NCI-H2029 treated with DMSO at 0.1 percent for 48 hours (cell line): ENCODE results near the gene C2orf92.

Experiments
- DNase-seq: peaks from one replicate; lab custom pipeline; 2025; lab: John Stamatoyannopoulos, UW

C2orf92 gene

DNA sequence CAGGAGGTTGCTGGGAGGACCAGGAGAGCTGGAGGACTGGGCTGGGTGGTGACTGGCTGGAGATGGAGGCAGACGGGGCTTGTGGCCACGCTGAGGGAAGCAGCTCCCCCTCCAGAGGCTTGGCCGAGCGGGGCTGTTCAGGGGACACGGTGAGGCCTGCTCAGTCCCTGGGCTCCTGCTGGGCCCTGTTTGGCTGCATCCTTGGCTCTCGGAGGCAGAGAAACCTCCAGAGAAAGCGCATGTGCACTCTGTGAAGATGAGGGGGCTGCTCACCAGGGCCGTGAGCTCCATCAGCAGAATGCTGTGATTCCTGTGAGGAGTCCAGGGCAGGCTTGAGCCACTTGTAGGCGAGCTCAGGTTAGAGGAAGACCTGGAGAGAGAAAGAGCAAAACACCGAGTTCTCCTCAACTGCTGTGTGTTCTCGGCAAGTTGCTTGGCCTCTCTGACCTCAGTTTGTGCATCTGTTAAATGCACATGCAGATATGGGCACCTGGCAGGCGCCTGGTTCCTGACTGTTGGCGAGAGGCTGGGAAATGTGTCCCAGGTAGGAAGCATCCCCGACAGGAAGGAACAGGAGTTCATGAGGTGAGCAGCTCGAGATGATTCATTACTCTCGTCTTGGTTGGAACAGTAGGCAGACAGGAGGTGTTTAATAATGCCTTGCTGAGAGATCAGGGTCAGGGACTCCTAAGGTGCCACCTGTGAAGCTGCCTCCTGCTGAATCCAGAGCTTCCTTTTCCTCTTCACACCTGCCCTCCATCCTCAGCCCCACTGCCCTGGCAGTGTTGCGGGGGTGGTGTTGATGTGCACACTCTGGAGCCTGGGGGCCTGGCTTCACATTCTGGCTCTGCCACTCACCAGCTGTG is 44.8 kb downstream of the C2orf92 start:
- DNase-seq: no peak

DNA sequence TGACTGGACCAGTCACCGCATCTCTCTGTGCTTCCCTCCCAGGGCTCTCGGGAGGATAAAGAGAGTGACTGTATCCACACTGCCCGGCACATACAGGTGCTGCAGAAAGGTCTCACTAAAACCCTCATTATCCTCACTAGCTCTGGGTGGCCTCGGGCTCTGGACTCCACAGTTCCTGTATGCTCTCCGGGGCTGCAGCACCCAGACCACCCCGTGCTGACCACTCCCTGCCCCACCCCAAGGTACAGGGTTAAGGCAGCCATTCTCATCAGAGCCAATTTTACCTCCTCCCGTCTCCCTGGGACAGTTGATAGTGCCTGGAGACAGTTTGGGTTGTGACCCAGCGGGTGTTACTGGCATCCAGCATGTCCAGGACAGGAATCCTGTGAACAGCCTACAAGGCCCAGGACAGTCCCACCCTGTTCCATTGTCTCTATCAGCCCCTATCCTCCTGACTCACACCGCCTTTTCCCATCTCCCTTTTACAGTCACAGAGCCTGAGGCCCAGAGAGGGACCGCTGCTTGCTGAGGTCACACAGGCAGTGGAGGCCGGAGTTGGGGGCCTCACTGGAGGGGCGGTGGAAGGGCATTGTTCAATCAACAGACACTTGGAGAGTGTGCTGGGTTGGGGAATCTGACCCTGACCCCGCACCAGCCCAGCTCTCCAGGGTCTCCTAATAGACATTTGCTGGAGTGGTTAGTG is 45.6 kb downstream of the C2orf92 start:
- no peak for DNase-seq

DNA sequence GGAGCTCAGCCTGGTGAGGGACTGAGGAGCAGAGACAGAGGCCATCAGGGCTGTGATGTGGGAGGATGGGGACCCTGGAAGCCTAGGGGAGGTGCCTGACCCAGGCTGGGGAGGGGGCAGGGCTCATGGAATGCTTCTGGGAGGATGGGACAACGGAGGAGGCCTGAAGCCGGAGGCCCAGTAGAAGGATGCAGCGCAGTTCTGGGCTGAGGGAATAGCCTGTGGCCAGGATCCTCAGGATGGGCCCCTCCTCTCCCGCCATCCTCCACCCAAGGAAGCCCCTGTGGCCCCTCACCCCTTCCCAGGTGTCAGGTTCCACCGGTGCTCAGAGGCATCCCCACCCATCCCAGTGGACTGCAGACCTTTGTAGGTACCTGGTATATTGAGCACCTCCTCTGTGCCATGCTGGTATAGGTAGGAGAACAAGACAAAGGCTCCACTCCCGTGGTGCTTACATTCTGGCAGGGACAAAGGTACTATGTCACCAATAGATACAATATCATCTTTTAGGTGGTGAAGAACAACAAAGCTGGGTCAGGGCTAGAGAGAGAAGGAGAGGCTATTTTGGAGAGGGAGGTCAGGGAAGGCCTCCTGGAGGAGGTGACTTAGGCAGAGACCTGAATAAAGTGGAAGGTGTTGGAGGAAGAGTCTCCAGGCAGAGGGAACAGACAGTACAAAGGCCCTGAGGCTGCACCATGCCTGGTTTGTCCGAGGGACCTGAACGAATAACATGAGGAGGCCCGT is 46.6 kb downstream of the C2orf92 start:
- no peak for DNase-seq

DNA sequence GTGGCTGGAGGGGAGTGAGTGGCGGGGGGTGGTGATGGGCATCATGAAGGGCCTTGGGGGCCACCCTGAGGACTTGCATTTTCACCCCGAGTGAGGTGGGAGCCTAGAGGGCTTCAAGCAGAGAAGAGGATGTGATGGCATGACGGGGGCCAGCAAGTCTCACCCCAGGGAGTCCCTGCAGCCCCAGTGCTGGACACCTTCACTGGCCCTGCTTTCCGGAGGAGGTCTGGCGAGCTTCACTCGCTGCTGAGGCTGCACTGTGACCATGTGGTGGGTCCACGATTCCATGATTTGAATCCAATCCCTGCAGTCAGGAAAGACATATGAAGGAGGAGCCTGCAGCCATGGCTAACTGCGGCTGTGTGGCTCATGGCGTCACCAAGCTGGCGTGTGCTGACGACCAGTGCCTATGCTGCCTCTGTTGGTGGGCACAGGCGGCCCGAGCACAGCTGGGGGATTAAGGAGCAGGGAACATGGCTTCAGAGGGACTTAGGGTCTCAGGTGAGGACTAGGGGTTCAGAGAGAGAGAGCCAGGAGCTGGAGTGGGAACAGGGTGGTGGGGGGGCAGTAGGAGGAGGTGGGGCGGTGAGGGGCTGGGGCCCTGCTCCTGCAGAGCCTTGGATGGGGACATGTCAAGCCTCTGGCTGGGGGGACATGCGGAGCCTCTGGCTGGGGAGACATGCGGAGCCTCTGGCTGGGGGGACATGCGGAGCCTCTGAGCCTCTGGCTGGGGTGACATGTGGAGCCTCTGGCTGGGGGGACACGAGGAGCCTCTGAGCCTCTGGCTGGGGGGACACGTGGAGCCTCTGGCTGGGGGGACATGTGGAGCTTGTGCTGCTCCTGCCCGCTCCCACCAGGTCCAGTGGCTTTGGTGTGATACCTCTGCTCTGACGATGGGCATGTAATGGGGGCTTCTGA is 47.4 kb downstream of the C2orf92 start:
- DNase-seq: no peak

DNA sequence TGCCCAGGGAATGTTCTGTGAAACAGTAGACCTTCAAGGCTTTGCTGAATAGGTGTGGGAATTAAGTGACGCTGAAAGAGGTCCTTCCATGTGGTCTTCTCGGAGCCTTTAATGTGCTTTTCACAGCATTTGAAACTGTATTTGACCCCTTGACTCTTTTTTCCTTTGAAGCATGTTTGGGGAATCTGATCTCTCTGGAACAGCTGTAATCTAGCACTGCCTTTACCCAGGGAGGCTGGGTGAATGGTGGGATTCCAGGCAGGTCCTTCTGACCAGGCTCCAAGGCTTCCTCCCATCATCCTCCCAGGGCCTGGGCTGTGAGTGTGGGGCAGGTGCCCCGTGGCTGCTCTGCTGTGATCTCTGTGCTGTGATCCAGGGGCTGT is 48.1 kb downstream of the C2orf92 start:
- no peak for DNase-seq

DNA sequence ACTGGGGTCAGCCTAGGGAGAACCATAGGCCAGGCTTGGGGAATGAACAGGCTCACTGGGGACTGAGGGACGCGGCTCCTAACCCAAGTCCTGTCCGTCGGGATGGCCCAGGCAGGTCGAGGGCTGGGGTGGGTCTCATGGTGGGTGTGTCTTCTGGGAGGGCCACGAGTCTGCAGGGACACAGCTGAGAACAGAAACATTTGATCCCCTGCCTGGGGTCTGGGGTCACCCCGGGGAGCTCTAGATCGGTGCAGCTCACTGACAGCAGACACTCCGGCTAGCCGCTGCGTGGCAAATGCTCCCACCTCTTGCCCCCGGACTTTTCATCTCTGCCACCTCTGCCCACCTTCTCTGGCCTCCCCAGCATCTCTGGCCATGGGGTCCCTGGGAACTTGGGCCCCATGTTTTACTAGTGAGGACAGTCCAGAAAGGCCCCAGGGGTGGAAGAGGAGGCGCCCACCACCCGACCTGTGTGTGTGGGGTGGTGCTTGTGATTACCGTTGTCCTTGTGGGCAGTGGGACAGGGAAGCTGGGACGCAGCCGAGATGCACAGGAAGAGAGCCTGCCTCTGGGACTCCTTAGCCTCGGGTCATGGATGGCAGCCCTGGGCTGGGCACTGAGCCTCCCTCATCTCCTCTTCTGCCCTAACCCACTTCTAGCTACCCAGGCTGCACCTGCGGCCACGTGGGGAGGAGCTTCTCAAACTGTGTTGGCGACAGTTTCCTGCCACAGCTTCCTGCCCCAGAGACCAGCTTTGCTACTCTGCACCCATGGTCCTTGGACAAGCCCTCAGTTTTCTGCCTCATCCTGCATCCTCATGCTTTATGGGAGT is 48.8 kb downstream of the C2orf92 start:
- no peak for DNase-seq

- DNase-seq: no peak
These were observed 49.4 kb downstream of the C2orf92 start for GRCh38 chr2:97718942-97719341.

- DNase-seq: no peak
These were observed 50.0 kb downstream of the C2orf92 start for GRCh38 chr2:97719362-97720155.

- DNase-seq: no peak
These were observed 51.2 kb downstream of the C2orf92 start for GRCh38 chr2:97720746-97721145.

DNA sequence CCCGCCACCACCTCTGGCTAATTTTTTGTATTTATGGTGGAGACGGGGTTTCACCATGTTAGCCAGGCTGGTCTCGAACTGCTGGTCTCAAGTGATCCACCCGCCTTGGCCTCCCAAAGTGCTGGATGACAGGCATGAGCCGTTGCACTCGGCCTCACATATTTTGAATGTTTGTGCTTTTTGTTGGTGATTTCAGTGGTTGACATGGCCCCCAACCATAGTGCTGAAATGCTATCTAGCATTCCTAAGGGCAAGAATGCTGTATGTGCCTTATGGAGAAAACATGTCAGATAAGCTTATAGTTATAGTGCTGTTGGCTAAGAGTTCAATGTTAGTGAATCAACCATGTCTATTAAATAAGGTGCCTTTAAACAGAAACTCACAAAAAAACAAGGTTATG is 52.7 kb downstream of the C2orf92 start:
- no peak for DNase-seq

GRCh38 chr2:97723156-97724072 is 53.9 kb downstream of the C2orf92 start:
- DNase-seq: no peak

DNA sequence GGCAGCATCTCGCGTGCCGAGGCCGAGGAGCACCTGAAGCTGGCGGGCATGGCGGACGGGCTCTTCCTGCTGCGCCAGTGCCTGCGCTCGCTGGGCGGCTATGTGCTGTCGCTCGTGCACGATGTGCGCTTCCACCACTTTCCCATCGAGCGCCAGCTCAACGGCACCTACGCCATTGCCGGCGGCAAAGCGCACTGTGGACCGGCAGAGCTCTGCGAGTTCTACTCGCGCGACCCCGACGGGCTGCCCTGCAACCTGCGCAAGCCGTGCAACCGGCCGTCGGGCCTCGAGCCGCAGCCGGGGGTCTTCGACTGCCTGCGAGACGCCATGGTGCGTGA is 54.5 kb downstream of the C2orf92 start:
- no peak for DNase-seq

- DNase-seq: no peak
These were observed 55.0 kb downstream of the C2orf92 start for GRCh38 chr2:97724501-97724900.

- DNase-seq: no peak
These were observed 55.6 kb downstream of the C2orf92 start for GRCh38 chr2:97724946-97725688.

DNA sequence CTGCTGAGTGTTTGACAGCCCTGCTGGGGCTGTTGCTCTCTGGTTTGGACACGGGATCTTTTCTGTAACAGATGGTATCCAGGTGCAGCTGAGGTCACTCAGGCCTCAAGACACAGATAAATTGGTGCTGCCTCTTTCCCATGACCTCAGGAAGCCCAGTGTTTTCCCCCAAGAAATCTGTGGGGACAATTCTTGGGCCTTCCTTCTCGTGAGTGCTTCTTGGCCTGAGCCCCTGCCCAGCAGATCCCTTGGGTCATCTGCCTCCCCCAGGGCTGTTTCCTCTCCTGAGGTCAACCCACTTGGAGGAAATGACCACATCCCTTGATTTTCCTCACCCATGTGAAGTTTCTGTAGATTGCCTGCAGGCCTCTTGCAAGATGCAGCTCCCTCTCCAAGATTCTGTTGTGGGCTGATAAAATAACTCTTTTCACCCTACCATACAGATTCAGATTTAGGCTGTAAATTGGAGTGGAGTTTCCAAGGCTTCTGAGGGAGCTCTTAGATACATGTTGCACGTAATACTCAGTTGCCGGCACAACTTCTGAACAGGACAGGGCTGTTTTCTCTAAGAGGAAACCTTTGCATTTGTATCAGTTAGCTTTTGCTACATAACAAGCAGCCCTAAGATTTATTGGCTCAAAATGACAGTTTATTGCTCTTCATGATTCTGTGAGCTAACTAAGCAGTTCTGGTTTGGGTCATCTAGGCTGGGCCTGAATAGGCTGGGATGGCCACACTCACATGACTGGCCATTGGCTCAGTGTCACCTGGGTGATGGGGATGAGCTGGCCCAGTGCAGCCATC is 57.0 kb downstream of the C2orf92 start:
- no peak for DNase-seq

- DNase-seq: no peak
These were observed 57.8 kb downstream of the C2orf92 start for GRCh38 chr2:97727296-97727695.

DNA sequence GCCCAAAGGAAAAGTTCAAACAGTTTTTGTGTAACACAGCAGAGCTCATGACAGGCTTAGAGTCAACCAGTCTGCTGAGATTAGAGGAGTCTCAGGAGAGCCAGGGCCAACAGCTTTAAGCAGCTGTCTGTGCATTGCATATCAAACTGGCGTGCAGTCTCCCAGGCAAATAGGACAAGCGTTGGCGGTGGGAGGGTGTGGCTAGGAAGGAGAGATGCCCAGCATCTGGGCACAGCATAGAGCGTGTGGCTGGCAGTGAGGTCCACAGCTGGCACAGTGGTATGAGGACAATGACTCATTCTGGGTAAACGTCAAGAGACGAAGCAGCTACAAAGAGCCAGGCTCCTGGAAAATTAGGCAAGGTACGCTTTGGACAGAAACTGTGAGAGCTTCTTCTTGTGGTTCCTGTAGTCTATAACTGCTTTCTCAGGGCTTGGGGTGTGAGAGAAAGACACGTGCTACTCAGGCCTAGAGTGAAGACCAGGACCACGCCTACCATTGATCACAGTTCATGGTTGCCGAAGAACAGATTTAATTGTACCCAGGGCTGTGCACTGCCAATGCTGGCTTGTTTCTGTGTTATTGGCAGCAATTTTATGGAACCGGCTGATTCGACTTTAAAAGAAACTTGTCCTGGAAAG is 58.7 kb downstream of the C2orf92 start:
- DNase-seq: no peak
